GM19467 (cell line): ENCODE measurements around the gene BID.

Experiments used
- ATAC-seq: cut with Tn5 transposase; IDR thresholded peaks from one replicate; pipeline ENCODE4 v1.9.1; 2021; ENCODE audit warnings: mild to moderate bottlenecking, moderate library complexity; ENCODE audit not compliant: unreplicated experiment

BID gene

DNA sequence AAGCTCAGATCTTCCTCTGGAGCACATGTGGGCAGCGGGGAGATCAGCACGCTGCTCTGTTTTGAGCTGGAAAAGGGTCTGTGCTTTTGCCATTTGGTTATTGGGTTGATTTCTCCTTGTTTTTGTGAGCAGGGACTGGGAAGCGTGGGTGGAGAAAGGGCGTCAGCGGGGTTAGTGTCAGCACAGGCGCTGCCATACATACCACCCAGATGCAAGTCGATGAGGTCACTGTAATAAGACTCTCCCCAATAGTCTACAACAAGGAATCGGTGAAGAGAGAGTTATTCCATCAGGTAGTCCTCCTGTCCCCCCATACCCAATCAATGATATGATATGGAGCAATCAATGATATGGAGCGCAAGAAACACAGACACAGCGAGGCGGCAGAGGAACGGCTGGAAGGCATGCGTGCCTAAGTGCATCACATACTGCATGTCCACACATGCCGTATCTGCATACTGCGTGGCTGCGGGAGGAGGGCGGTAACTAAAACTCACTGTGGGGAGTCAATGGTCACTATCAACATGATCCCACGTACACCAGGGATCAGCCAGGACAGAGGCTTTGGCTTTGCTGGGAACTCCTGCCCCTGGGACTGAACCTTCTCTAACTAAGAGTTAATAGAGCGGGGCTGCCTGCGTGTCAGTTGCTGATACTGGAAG is 29.5 kb upstream of the BID start:
- no peak for ATAC-seq

GRCh38 chr22:17802822-17803221 is 28.6 kb upstream of the BID start:
- no peak for ATAC-seq

GRCh38 chr22:17802411-17802810 is 28.1 kb upstream of the BID start:
- ATAC-seq = no peak

DNA sequence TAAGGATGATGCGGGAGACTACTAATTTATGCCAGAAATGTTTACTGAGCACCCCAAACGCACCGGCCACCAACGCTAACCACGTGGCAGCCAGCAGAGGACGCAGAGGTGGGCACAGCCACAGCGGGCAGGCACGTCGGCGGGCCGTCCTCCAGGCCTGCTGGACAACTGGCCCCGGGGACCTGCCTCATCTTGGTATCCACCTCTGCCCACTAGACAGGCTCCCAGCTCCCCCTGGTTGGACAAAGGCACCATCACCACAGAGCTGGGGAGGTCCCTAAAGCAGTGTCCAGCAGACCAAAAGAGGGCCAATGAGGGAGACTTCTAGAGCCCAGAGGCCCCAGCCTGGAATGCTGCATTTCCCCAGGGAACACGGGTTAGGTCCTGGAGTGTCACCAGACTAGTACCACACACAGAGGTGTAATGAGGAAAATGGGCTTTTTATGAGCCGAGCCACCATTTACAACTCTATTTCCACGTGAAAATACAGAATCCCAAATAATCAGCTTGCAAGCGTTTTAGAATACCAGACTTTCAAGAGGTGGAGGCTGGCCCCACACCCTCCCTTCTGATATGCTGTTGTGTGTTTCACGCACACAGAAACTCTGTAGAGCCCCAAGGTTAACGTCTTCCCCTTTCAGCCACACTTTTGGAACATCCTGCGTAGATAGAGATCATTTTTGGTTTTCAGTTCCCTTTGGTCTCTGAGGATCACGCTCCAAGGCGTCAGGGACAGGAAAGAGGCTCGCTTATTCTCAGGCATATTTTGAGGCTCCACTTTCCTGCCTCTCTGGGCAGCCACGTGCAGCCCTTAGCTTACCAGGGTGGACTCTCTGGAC is 23.7 kb upstream of the BID start:
- ATAC-seq = peak; percentile 54

GRCh38 chr22:17796695-17797094 is 22.4 kb upstream of the BID start:
- ATAC-seq = no peak

DNA sequence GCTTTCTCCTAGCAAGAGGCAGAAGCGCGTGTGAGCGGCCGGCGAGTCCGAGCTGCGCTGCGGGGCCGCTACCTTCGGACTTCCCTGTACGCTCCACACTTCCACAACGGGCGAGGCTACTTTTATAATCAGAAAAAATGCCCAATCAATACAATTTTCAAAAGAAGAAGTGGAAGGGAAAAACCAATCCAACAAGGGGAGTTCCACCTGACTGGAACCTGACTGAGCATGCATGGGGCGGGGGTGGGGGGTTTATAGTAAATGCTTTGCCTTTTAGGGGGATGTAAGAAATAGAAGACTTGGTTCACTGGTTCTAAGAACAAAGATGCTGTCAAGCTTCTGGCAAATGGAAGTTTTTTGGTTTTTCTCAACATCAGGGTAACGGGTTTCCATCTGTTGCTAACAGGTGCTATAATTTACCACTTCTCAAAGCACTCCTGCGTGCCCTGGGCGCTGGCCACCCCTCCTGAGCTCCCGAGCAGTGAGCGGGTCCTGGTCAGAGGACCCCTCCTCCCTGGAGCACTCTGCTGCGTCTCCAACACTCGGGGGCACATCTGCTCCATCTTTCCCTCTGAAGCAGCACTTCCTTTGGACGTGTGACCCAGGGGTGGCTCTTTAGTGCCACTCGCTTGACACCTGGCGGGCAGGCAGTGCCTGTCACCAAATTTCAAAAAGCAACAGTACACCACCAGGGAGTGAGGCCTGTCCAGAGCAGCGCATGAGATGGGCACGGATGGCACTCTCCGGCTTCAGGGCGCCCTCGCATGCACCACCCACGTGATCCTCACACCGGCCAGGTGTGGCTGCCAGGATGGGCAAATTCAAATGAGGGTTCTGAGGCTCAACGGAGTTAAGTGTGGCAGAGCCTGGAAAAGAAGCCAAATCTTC is 21.6 kb upstream of the BID start:
- no peak for ATAC-seq

GRCh38 chr22:17794726-17795542 is 20.7 kb upstream of the BID start:
- no peak for ATAC-seq

DNA sequence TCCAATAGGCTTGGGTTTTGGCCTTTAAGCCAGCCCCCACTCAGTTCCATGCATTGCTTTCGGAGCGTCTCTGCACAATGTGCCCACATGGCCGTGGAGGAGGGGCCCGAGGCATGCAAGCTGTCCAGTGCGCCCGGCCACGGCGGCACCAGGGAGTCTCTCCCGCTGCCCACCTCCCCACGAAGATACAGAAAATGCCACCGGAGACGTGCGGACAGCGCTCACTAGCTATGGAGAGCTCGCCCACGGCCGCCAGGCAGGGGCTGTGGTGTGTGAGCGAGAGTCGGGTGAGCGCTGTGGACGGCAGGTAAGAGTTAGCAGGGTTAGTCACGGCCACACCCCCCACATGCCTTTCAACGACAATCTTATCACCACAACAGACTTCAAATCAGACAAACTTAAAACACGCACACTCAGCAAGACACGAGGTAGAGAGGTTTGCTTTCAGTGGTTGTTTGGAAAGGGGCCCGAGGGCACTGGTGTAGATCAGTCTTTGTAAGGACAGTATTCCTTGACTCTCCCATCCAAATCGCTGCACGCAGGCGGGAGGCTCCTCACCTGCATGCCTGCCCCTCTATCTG is 18.7 kb upstream of the BID start:
- ATAC-seq = no peak

- no peak for ATAC-seq
Measured at GRCh38 chr22:17792299-17792698, 18.0 kb upstream of the BID start.

DNA sequence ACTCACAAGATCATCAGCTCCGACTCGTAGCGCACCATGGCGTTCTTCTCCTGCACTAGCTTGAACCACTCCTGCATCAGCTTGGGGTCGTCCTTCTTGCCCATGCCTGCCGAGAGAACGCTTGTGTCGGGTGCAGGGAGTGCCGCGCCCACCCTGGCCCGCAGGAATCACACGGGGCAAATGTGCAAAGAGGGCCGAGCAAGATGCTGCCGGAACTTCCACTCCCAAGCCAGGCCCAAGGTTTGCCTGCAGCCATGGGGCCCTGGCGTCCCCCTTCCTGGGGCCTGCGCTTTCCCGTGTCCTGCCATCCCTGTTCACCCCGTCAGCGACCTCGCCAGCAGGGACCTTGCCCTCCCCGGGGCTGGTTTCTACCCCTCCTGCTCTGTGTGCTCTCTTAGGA is 16.9 kb upstream of the BID start:
- ATAC-seq = no peak

- ATAC-seq = no peak
Measured at GRCh38 chr22:17789379-17790200, 15.3 kb upstream of the BID start.

GRCh38 chr22:17788528-17789378 is 14.5 kb upstream of the BID start:
- ATAC-seq = no peak

- ATAC-seq = no peak
Measured at GRCh38 chr22:17787716-17788330, 13.6 kb upstream of the BID start.

GRCh38 chr22:17787241-17787640 is 13.0 kb upstream of the BID start:
- ATAC-seq = no peak

- no peak for ATAC-seq
Measured at GRCh38 chr22:17786435-17787161, 12.3 kb upstream of the BID start.

- no peak for ATAC-seq
Measured at GRCh38 chr22:17785185-17786184, 11.2 kb upstream of the BID start.
